Liver (tissue), 9 donors: ENCODE results near the gene GRM1. TPM values are rescaled to one million over a fixed set of nuclear protein-coding genes. Genes with fewer than 3 reads are reported as not detected.

Experiments used
- DNase-seq: peaks from one replicate; pipeline ENCODE4 v3.0.0-alpha.2; 2017; ENCODE audit warnings: low spot score
- H3K27ac ChIP-seq, 2 donors: one replicate each; pipeline ENCODE4 v1.7.0; 2013; ENCODE audit warnings: inconsistent platforms in 2 of 2, low read length in 2 of 2, control low read depth in 1 of 2, low read depth in 1 of 2, mild to moderate bottlenecking in 1 of 2
- H3K27me3 ChIP-seq, 4 donors: one replicate each; pipeline versions ENCODE4 v1.6.1 to v1.7.0; 2013; ENCODE audit warnings: low read length in 3 of 4, inconsistent platforms in 1 of 4, mild to moderate bottlenecking in 1 of 4, moderate library complexity in 1 of 4; ENCODE audit not compliant: control insufficient read depth in 4 of 4, insufficient read depth in 4 of 4
- H3K36me3 ChIP-seq, 4 donors: one replicate each; pipeline versions ENCODE4 v1.6.1 to v1.7.0; 2013; ENCODE audit warnings: low read length in 3 of 4, mild to moderate bottlenecking in 3 of 4, low read depth in 1 of 4, moderate library complexity in 1 of 4; ENCODE audit not compliant: control insufficient read depth in 4 of 4, insufficient read depth in 3 of 4
- H3K4me1 ChIP-seq, 4 donors: one replicate each; pipeline versions ENCODE4 v1.6.1 to v1.7.0; 2013; ENCODE audit warnings: low read length in 3 of 4, mild to moderate bottlenecking in 3 of 4, moderate library complexity in 1 of 4; ENCODE audit not compliant: control insufficient read depth in 4 of 4, insufficient read depth in 4 of 4
- H3K4me3 ChIP-seq, 3 donors: one replicate each; pipeline versions ENCODE4 v1.6.1 to v1.7.0; 2013; ENCODE audit warnings: low read length in 3 of 3, control low read depth in 1 of 3, low read depth in 1 of 3, mild to moderate bottlenecking in 1 of 3
- H3K9ac ChIP-seq, 2 donors: one replicate each; pipeline ENCODE4 v1.7.0; 2013; ENCODE audit warnings: low read length in 2 of 2, mild to moderate bottlenecking in 2 of 2, moderate library complexity in 2 of 2, control low read depth in 1 of 2, low read depth in 1 of 2
- H3K9me3 ChIP-seq, 4 donors: one replicate each; pipeline versions ENCODE4 v1.6.1 to v1.7.0; 2013; ENCODE audit warnings: low read length in 3 of 4; ENCODE audit not compliant: control insufficient read depth in 4 of 4
- CTCF ChIP-seq: fragments of 150-350 bp; IDR thresholded peaks from 2 replicates; pipeline ENCODE4 v1.5.1; 2017; ENCODE audit warnings: improper control_type of control experiment, low read depth, low read length; ENCODE audit not compliant: missing input control
- EGR1 ChIP-seq, 2 donors: IDR thresholded peaks; 2 replicates each; pipeline ENCODE4 v1.6.1; 2016 to 2018; ENCODE audit warnings: antibody characterized with exemption in 2 of 2, low read depth in 2 of 2
- FOXA1 ChIP-seq: IDR thresholded peaks from 2 replicates; pipeline ENCODE4 v1.6.1; 2016; ENCODE audit warnings: antibody characterized with exemption
- GABPA ChIP-seq, 2 donors: IDR thresholded peaks in 1 of 2; conservative IDR thresholded peaks in 1 of 2; 2 replicates each; pipeline ENCODE4 v1.6.1; 2016; ENCODE audit warnings: antibody characterized with exemption in 2 of 2, mild to moderate bottlenecking in 1 of 2, moderate library complexity in 1 of 2
- HNF4A ChIP-seq, 2 donors: conservative IDR thresholded peaks; 2 replicates each; pipeline ENCODE4 v1.6.1; 2016; ENCODE audit warnings: antibody characterized with exemption in 2 of 2, mild to moderate bottlenecking in 2 of 2
- HNF4G ChIP-seq: IDR thresholded peaks from 2 replicates; pipeline ENCODE4 v1.6.1; 2016; ENCODE audit warnings: antibody characterized with exemption
- JUND ChIP-seq, 2 donors: IDR thresholded peaks; 2 replicates each; pipeline ENCODE4 v1.6.1; 2016; ENCODE audit warnings: antibody characterized with exemption in 2 of 2
- MAX ChIP-seq: IDR thresholded peaks from 2 replicates; pipeline ENCODE4 v1.6.1; 2016; ENCODE audit warnings: antibody characterized with exemption
- NR2F2 ChIP-seq: IDR thresholded peaks from 2 replicates; pipeline ENCODE4 v1.6.1; 2016; ENCODE audit warnings: antibody characterized with exemption
- RAD21 ChIP-seq, 2 donors: IDR thresholded peaks; 2 replicates each; pipeline ENCODE4 v1.6.1; 2016; ENCODE audit warnings: antibody characterized with exemption in 2 of 2, mild to moderate bottlenecking in 2 of 2
- SP1 ChIP-seq: IDR thresholded peaks from 2 replicates; pipeline ENCODE4 v1.6.1; 2018; ENCODE audit warnings: antibody characterized with exemption, mild to moderate bottlenecking
- TAF1 ChIP-seq: conservative IDR thresholded peaks from 2 replicates; pipeline ENCODE4 v1.6.1; 2016; ENCODE audit warnings: antibody characterized with exemption, mild to moderate bottlenecking
- YY1 ChIP-seq: IDR thresholded peaks from 2 replicates; pipeline ENCODE4 v1.6.1; 2016; ENCODE audit warnings: antibody characterized with exemption, mild to moderate bottlenecking
- ZBTB33 ChIP-seq: IDR thresholded peaks from 2 replicates; pipeline ENCODE4 v1.6.1; 2016; ENCODE audit warnings: antibody characterized with exemption
- WGBS: extraction: QIAGEN DNeasy Blood & Tissue Kit; methylation state at CpG from one replicate; pipeline ENCODE4 v1.1.7; 2013; 5-methylcytosine and 5-hydroxymethylcytosine counted together
- polyA plus RNA-seq, 2 donors: library from polyadenylated mRNA; stranded (reverse) in 1 of 2; unstranded in 1 of 2; fragments of 200-250 nt in 1 of 2; fragments of >200 nt in 1 of 2; fragmentation: Nextera tagmentation in 1 of 2; extraction: Ambion mirVana in 1 of 2; gene quantifications; one replicate each; pipeline versions ENCODE4 v1.2.1 to v1.2.3, GENCODE V29; 2013 to 2015
- total RNA-seq, 2 donors: library from RNA; depleted of rRNA; stranded (reverse); fragments of >200 nt; gene quantifications; one replicate each; pipeline ENCODE4 v1.2.3, GENCODE V29; 2014
- TF ChIP-seq, protein P1 (sequence below): IDR thresholded peaks from 2 replicates; pipeline ENCODE4 v1.6.1; 2016; ENCODE audit warnings: antibody characterized with exemption
- donor health status: healthy.
- donor health status: healthy.
- donor health status: healthy.
- donor health status: healthy.
- donor health status: healthy.

Gene GRM1
- total and polyA plus RNA-seq, 4 donors, result under 0.01 to 0.05 (median 0.01) TPM; not detected in 1

DNA sequence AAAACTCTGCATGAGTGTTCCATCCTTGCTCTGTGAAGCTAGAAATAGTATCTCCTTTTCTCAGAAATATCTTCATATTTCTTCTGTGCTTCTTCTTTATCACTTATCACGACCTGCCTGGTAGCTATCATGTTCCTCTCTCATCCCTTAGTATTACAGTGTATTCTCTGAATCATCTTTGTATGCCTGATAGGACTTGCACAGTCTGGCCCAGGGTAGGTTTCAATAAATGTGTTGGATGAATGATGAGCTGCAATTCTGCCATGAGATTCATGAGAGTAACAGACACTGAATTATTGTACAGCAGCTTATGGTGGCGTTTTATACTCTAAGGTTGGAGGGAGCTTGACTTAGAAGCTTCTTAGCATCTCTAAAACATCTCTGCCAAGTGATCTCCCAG is 66.6 kb downstream of the GRM1 start:
- H3K27me3 ChIP-seq, result no peaks in the 10 kb centered on the region
- H3K9ac ChIP-seq, result no peak overlapping the region
- no peak overlapping the region for H3K27ac ChIP-seq
- H3K36me3 ChIP-seq, result no peaks in the 10 kb centered on the region
- no peak for TF ChIP-seq GABPA (IDR thresholded peaks at IDR 0.05 in 1 of 2, conservative IDR thresholded peaks at IDR 0.05 in 1 of 2)
- 34% methylated on average over 2 of the region's 2 CpGs for WGBS
- no peak overlapping the region for H3K4me3 ChIP-seq
- H3K9me3 ChIP-seq, result no peaks in the 10 kb centered on the region
- no peak for DNase-seq
- H3K4me1 ChIP-seq, result no peaks in the 10 kb centered on the region

DNA sequence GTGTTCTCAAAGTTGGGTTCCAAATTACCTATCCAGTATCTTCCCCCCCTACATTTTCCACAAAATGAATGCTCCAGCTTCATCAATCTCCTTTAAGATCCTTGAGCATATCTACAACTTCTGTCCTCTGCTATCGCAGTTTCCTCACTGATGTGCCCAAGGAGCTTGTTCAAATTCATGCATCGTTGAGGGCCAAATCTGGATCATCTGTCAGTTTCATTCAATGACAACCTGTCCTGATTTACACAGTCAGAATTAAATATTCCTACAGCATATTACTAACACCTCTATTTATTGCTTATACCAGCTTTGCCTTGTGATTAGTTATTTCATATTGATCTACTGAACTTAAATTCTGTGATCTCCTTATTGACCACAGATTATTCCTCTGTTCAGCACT is 68.7 kb downstream of the GRM1 start:
- H3K9ac ChIP-seq, result no peak overlapping the region
- H3K9me3 ChIP-seq, result no peaks in the 10 kb centered on the region
- TF ChIP-seq RAD21 (IDR thresholded peaks at IDR 0.05), result no peak
- no peak for TF ChIP-seq NR2F2
- TF ChIP-seq GABPA (IDR thresholded peaks at IDR 0.05 in 1 of 2, conservative IDR thresholded peaks at IDR 0.05 in 1 of 2), result no peak
- no peak for TF ChIP-seq SP1
- no peak for TF ChIP-seq YY1
- TF ChIP-seq MAX, result no peak
- no peak for TF ChIP-seq HNF4G
- TF ChIP-seq ZBTB33, result no peak
- no peak for TF ChIP-seq TAF1
- no peak for TF ChIP-seq HNF4A (conservative IDR thresholded peaks at IDR 0.05)
- TF ChIP-seq FOXA1, result no peak
- TF ChIP-seq CTCF, result no peak
- no peaks in the 10 kb centered on the region for H3K27me3 ChIP-seq
- H3K4me1 ChIP-seq, result no peaks in the 10 kb centered on the region
- 91% methylated on average over 2 of the region's 2 CpGs for WGBS
- no peak for DNase-seq
- no peak overlapping the region for H3K27ac ChIP-seq
- H3K4me3 ChIP-seq, result no peak overlapping the region
- no peaks in the 10 kb centered on the region for H3K36me3 ChIP-seq

- no peak for DNase-seq
- H3K4me3 ChIP-seq, result no peak overlapping the region
- no peaks in the 10 kb centered on the region for H3K36me3 ChIP-seq
- H3K27ac ChIP-seq, result no peak overlapping the region
- no peaks in the 10 kb centered on the region for H3K9me3 ChIP-seq
- 83% methylated on average over 1 of the region's 1 CpG for WGBS
- H3K4me1 ChIP-seq, result no peaks in the 10 kb centered on the region
- no peaks in the 10 kb centered on the region for H3K27me3 ChIP-seq
- no peak overlapping the region for H3K9ac ChIP-seq
- TF ChIP-seq JUND (IDR thresholded peaks at IDR 0.05) (no peak), ZBTB33 (no peak), YY1 (no peak), NR2F2 (no peak), MAX (no peak), HNF4A (conservative IDR thresholded peaks at IDR 0.05) (no peak), HNF4G (no peak), EGR1 (IDR thresholded peaks at IDR 0.05; ENCODE audit: low read depth in 2 of 2) (no peak), RAD21 (IDR thresholded peaks at IDR 0.05) (no peak), CTCF (no peak), SP1 (no peak), FOXA1 (no peak)
- TF ChIP-seq, protein P1, sequence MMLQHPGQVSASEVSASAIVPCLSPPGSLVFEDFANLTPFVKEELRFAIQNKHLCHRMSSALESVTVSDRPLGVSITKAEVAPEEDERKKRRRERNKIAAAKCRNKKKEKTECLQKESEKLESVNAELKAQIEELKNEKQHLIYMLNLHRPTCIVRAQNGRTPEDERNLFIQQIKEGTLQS, result no peak
These were observed 71.9 kb downstream of the GRM1 start for GRCh38 chr6:146100776-146101175.
